Choroid plexus epithelial cell (primary cell): Measurements from ENCODE around the gene SUMO4.

ENCODE experiments used
- DNase-seq: peaks from one replicate; pipeline ENCODE4 v3.0.0-alpha.2; 2010; ENCODE audit warnings: low read depth
- H3K4me3 ChIP-seq: 2 replicates; pipeline ENCODE4 v1.5.1; 2011; ENCODE audit warnings: low read depth, mild to moderate bottlenecking, control low read depth, low read length, moderate library complexity
- TF ChIP-seq, protein P1 (sequence below): conservative IDR thresholded peaks from 2 replicates; pipeline ENCODE4 v1.5.1; 2011; ENCODE audit warnings: low read depth, mild to moderate bottlenecking, control low read depth, inconsistent platforms, low read length, moderate library complexity

SUMO4 gene

GRCh38 chr6:149429427-149430360, 29.6 kb downstream of the SUMO4 start:
- DNase-seq: no peak
- TF ChIP-seq, protein P1, sequence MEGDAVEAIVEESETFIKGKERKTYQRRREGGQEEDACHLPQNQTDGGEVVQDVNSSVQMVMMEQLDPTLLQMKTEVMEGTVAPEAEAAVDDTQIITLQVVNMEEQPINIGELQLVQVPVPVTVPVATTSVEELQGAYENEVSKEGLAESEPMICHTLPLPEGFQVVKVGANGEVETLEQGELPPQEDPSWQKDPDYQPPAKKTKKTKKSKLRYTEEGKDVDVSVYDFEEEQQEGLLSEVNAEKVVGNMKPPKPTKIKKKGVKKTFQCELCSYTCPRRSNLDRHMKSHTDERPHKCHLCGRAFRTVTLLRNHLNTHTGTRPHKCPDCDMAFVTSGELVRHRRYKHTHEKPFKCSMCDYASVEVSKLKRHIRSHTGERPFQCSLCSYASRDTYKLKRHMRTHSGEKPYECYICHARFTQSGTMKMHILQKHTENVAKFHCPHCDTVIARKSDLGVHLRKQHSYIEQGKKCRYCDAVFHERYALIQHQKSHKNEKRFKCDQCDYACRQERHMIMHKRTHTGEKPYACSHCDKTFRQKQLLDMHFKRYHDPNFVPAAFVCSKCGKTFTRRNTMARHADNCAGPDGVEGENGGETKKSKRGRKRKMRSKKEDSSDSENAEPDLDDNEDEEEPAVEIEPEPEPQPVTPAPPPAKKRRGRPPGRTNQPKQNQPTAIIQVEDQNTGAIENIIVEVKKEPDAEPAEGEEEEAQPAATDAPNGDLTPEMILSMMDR: peak; percentile 8
- no peak overlapping the region for H3K4me3 ChIP-seq

- peak; percentile 86 for DNase-seq
- peak overlapping the region; percentile 35 for H3K4me3 ChIP-seq
- TF ChIP-seq, protein P1: peak; percentile 98
Observed at GRCh38 chr6:149431905-149432775, 32.1 kb downstream of the SUMO4 start.

DNA sequence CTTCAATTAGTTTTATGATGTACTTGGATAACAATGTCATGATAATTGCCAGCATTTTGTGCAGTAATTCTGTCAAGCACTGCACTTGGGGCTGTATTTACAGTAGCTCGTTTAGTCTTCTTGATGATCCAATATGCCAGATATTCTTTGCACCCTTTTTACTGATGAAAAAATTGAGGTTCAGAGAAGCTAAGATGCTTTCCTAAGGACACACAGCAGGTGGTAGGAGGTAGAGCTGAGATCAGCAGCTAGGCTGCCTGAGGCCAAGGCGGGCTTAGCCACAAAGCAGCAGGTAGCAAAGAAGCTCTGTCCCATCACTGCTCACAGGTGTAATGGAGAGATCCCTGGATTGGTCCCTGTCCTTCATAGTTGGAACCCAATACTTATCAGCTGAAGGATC, 33.3 kb downstream of the SUMO4 start:
- no peak for DNase-seq
- no peak overlapping the region for H3K4me3 ChIP-seq
- TF ChIP-seq, protein P1: no peak

DNA sequence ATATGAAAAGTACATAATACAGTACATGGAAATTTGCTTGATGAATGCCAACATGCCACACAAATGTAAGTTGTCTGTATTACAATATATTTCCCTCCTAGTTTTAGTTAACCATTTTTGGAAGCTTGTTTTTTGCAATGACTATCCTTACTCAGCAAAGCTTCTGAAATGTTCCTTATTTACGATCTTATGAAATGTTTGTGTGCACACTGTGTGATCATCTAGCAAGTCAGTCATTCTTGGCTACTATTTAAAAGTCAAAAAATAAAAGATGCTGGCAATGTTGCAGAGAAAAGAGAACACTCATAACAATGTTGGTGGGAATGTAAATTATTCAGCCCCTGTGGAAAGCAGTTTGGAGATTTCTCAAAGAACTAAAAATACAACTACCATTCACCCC, 33.8 kb downstream of the SUMO4 start:
- TF ChIP-seq, protein P1: no peak
- H3K4me3 ChIP-seq: no peak overlapping the region
- no peak for DNase-seq

DNA sequence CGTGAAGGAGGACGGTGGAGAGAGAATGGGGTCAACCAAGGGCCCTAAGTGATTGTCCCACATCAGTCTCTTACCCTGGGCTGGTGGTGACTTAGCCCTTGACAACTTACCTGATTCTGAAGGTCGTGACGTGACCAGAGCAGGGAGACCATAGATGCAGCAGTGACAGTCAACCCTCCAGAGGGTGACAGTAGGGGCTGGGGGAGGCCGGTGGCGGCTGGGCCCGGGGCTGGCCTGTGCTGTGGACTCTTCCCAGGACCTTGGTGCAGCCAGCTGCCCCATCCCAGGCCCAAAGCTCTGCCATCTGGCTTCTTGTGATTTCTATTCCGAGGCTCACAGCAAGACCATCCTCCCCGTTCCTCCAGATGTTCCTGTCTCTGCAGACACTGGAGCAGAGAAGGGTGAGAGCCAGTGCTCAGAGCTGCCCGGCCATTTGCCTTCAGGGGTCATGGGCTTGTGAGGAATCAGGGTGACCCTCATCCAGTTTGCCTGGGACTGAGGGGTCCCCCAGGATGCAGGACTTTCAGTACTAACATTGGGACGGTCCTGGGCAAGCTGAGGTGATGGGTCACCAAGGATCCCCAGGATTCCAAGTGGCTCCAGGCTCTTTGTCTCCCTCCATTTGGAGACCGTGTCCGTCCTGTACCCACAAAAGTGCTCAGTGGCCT, 36.0 kb downstream of the SUMO4 start:
- TF ChIP-seq, protein P1: no peak
- no peak for DNase-seq
- no peak overlapping the region for H3K4me3 ChIP-seq

GRCh38 chr6:149436647-149437046, 36.6 kb downstream of the SUMO4 start:
- no peak overlapping the region for H3K4me3 ChIP-seq
- TF ChIP-seq, protein P1: no peak
- DNase-seq: no peak
